C4-2B (cell line): Measurements from ENCODE around the gene KCNAB2.

Experiments used
- H3K27ac ChIP-seq: fragments of 450-650 bp; 2 replicates; pipeline ENCODE4 v1.5.1; 2017
- ZFX ChIP-seq: fragments of 450-650 bp; IDR thresholded peaks from 2 replicates; pipeline ENCODE4 v1.6.1; 2017
- TF ChIP-seq, protein P1 (sequence below): fragments of 450-650 bp; conservative IDR thresholded peaks from 2 replicates; pipeline ENCODE4 v1.5.1; 2017; ENCODE audit warnings: mild to moderate bottlenecking

KCNAB2 gene

DNA sequence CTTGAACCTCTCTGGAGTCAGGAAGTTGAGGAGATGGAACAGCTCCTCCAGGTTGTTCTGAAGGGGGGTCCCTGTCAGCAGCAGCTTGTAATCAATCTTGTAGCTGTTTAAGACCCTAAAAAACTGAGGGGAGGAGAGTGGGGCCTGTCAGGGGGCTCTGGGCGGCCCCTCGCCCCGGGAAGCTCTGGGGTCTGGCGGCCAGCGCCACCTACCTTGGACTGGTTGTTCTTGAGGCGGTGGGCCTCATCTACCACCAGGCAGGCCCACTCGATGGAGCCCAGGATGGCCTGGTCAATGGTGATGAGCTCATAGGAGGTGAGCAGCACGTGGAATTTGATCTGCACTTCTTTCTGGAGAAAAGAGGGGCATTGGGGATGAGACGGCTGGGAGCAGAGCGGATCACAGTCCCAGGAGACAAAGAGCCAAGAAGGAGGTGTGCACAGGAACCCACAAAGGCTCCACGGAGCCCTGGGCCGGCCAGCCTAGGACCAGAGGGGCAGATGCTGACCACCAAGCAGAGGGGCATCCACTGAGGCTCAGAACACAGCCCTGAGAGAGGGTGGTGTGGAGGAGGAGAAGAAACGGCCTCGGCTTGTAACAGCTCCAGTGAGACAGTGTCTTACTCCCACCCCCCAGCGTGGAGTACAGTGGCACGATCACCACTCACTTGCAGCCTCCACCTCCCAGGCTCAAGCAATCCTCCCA, 91.0 kb downstream of the KCNAB2 start:
- TF ChIP-seq ZFX = no peak
- TF ChIP-seq, protein P1, sequence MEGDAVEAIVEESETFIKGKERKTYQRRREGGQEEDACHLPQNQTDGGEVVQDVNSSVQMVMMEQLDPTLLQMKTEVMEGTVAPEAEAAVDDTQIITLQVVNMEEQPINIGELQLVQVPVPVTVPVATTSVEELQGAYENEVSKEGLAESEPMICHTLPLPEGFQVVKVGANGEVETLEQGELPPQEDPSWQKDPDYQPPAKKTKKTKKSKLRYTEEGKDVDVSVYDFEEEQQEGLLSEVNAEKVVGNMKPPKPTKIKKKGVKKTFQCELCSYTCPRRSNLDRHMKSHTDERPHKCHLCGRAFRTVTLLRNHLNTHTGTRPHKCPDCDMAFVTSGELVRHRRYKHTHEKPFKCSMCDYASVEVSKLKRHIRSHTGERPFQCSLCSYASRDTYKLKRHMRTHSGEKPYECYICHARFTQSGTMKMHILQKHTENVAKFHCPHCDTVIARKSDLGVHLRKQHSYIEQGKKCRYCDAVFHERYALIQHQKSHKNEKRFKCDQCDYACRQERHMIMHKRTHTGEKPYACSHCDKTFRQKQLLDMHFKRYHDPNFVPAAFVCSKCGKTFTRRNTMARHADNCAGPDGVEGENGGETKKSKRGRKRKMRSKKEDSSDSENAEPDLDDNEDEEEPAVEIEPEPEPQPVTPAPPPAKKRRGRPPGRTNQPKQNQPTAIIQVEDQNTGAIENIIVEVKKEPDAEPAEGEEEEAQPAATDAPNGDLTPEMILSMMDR = no peak
- no peak overlapping the region for H3K27ac ChIP-seq

DNA sequence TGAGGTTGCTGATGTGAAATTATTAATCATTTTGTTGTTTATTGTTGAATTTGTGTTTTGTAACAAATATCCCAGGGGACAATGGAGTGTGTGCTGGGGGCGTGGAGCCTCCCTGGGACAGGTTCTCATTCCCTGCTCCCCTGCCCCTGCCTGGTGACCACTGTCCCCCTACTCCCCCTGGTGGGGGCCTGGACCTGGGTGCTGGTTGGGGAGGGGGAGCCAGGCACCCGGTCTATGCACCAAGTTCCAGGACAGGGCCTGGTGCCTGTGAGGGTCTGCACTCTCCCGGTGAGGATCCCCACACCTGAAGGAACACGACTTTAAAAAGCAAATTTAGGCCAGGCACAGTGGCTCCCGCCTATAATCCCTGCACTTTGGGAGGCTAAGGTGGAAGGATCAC, 92.1 kb downstream of the KCNAB2 start:
- no peak overlapping the region for H3K27ac ChIP-seq
- TF ChIP-seq, protein P1 = no peak
- no peak for TF ChIP-seq ZFX

DNA sequence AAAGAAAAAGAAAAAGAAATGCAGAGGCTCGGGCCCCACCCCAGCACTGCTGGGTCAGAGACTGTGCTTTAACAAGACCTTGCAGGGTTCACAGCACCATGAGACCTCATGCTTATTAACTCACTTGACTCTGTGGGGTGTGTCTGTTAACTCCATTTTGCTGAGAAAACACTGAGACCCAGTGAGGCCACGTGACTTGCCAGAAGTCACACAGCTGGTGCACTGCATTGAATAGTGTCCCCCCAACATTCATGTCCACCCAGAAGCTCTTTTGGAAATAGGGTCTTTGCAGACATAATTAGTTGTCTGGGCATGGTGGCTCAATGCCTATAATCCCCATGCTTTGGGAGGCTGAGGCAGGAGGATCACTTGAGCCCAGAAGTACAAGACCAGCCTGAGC, 94.7 kb downstream of the KCNAB2 start:
- H3K27ac ChIP-seq = no peak overlapping the region
- TF ChIP-seq ZFX = no peak
- TF ChIP-seq, protein P1 = no peak

DNA sequence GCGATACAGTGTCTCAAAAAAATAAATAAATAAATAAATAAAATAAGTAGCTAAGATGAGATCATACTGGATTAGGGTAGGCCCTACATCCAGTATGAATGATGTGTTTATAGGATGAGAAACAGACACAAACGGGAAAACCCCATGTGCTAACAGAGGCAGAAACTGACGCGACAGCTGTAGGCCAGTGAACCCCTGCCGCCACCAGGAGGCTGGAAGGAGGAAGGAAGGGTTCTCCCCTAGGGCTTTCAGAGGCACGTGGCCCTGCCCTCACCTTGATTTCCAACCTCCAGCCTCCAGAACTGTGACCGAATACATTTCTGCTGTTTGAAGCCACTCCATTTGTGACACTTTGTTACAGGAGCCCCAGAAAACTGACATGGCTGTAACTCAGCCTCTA, 95.9 kb downstream of the KCNAB2 start:
- TF ChIP-seq, protein P1 = no peak
- TF ChIP-seq ZFX = no peak

DNA sequence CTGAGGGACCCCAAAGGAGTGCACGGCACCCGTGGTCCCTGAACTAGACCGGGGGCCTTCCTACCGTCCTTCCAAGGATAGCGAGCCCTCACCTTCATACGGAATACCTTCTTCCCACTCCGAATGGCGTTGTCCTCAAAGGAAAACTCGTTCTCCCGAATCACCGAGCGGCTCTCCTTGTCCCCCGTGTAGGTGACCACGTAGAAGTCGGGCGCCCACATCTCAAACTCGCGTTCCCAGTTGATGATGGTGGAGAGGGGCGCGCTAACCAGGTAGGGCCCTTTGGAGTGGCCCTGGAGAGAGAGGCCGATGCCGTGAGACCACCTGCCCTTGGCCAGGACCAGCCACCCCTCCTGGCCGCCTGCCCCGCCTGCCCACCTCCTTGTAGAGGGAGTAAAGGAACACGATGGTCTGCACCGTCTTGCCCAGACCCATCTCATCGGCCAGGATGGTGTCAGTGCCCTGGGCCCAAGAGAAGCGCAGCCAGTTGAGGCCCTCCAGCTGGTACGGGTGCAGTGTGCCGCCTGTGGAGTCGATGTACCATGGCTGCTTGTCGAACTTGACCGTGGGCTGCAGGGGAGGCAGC, 96.4 kb downstream of the KCNAB2 start:
- no peak overlapping the region for H3K27ac ChIP-seq
- no peak for TF ChIP-seq ZFX
- TF ChIP-seq, protein P1 = no peak

More for the DNA sequence above, 95.9 kb downstream of the KCNAB2 start:
- no peak overlapping the region for H3K27ac ChIP-seq

DNA sequence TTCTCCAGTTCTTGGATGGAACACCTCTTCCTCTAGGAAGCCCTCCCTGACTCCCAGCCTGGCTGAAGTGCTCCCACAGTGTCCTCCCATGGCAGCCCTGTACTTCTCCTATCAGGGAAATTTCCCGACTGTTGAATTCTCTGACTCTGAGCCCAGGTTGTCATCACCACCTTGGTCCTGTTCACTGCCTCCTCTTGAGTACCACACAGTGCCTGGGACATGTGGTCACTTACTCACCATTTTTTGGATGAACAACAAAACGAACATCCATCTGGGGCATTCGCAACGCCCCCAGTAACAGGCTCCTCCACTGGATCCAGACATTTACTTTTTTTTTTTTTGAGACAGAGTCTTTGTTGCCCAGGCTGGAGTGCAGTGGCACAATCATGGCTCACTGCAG, 97.0 kb downstream of the KCNAB2 start:
- H3K27ac ChIP-seq = no peak overlapping the region
- no peak for TF ChIP-seq ZFX
- TF ChIP-seq, protein P1 = no peak

DNA sequence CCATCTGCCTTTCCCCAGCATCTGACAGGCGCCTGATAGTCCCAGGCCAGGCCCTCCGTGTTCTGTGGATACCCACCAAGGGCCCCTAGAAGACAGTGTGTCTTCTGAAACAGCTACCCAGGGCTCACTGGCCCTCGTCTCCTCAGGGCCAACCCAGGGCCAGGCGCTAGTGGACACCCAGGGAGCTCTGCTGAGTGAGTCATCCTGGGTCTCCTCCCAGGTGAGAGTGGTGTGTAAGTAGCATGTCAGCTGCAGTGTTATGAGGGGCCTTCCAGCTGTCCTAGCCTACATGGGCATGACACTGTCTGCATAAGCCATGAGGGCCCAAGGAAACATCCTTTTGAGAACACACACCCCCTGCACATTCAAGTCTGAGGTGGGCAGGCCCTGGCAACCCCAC, 97.7 kb downstream of the KCNAB2 start:
- no peak overlapping the region for H3K27ac ChIP-seq
- no peak for TF ChIP-seq ZFX
- TF ChIP-seq, protein P1 = no peak
